Spinal cord (tissue), 10 donors: ENCODE measurements around the gene AATK. TPM values are rescaled to one million over a fixed set of nuclear protein-coding genes. Genes with fewer than 3 reads are reported as not detected.

ENCODE experiments used
- DNase-seq, 6 donors: peaks; one replicate each; pipeline versions ENCODE4 v3.0.0 to v3.0.0-alpha.2; 2013 to 2015; ENCODE audit warnings: low spot score in 6 of 6, low read depth in 4 of 6
- H3K27ac ChIP-seq: one replicate; pipeline ENCODE4 v1.5.1; 2013; ENCODE audit warnings: low read depth, low read length, control low read depth
- H3K27me3 ChIP-seq: one replicate; pipeline ENCODE4 v1.6.1; 2013; ENCODE audit warnings: low read length; ENCODE audit not compliant: control insufficient read depth, insufficient read depth
- H3K36me3 ChIP-seq: one replicate; pipeline ENCODE4 v1.6.1; 2013; ENCODE audit warnings: low read length; ENCODE audit not compliant: control insufficient read depth, insufficient read depth
- H3K4me1 ChIP-seq: one replicate; pipeline ENCODE4 v1.6.1; 2013; ENCODE audit warnings: low read length; ENCODE audit not compliant: control insufficient read depth, insufficient read depth
- H3K4me3 ChIP-seq: one replicate; pipeline ENCODE4 v1.5.1; 2013; ENCODE audit warnings: low read depth, low read length, control low read depth
- H3K9me3 ChIP-seq: one replicate; pipeline ENCODE4 v1.6.1; 2013; ENCODE audit warnings: low read length; ENCODE audit not compliant: control insufficient read depth, insufficient read depth
- WGBS: methylation state at CpG from one replicate; pipeline ENCODE4 v1.1.5; 2013; ENCODE audit warnings: missing lambda C conversion rate; ENCODE audit not compliant: insufficient coverage; 5-methylcytosine and 5-hydroxymethylcytosine counted together
- polyA plus RNA-seq, 2 donors: library from polyadenylated mRNA; unstranded; fragments of 120-200 nt; gene quantifications; one replicate each; pipeline ENCODE4 v1.2.1, GENCODE V29; 2013; ENCODE audit not compliant: insufficient read length in 2 of 2
- total RNA-seq, 2 donors: library from RNA; depleted of rRNA in 1 of 2; stranded (reverse); fragments of 120-200 nt in 1 of 2; fragments of >200 nt in 1 of 2; gene quantifications; one replicate each; pipeline versions ENCODE4 v1.2.3 to v1.2.4, GENCODE V29; 2013 to 2014
- donor health status: healthy.

AATK gene
- total and polyA plus RNA-seq, 4 donors, result 41.9 to 149 (median 111) TPM

- Histone ChIP-seq H3K27ac (no peak overlapping the region), H3K9me3 (no peaks in the 10 kb centered on the region), H3K4me3 (no peak overlapping the region), H3K27me3 (no peaks in the 10 kb centered on the region), H3K4me1 (peaks cover 32% of the 10 kb centered on the region), H3K36me3 (peaks cover 26% of the 10 kb centered on the region)
- 45% methylated on average over 24 of the region's 25 CpGs for WGBS
- DNase-seq, result peak in 2 of 6 donors; percentile 82 to 87
These were observed 23.5 kb downstream of the AATK start for GRCh38 chr17:81142301-81143199.

- Histone ChIP-seq H3K4me1 (peaks cover 42% of the 10 kb centered on the region), H3K27ac (no peak overlapping the region), H3K4me3 (no peak overlapping the region), H3K27me3 (no peaks in the 10 kb centered on the region), H3K9me3 (no peaks in the 10 kb centered on the region), H3K36me3 (peaks cover 35% of the 10 kb centered on the region)
- no peak for DNase-seq
- 94% methylated on average over 34 of the region's 37 CpGs for WGBS
These were observed 25.3 kb downstream of the AATK start for GRCh38 chr17:81140695-81141094.

GRCh38 chr17:81140018-81140417, 26.0 kb downstream of the AATK start:
- WGBS, result 56% methylated on average over 5 of the region's 8 CpGs
- H3K4me3 ChIP-seq, result no peak overlapping the region
- peaks cover 41% of the 10 kb centered on the region for H3K36me3 ChIP-seq
- H3K4me1 ChIP-seq, result peaks cover 49% of the 10 kb centered on the region
- H3K9me3 ChIP-seq, result no peaks in the 10 kb centered on the region
- no peak overlapping the region for H3K27ac ChIP-seq
- no peaks in the 10 kb centered on the region for H3K27me3 ChIP-seq
- DNase-seq, result no peak

- H3K9me3 ChIP-seq, result no peaks in the 10 kb centered on the region
- DNase-seq, result no peak
- no peaks in the 10 kb centered on the region for H3K27me3 ChIP-seq
- peaks cover 46% of the 10 kb centered on the region for H3K36me3 ChIP-seq
- 80% methylated on average over 8 of the region's 8 CpGs for WGBS
- no peak overlapping the region for H3K27ac ChIP-seq
- peaks cover 54% of the 10 kb centered on the region for H3K4me1 ChIP-seq
- no peak overlapping the region for H3K4me3 ChIP-seq
These were observed 26.6 kb downstream of the AATK start for GRCh38 chr17:81139428-81139827.

DNA sequence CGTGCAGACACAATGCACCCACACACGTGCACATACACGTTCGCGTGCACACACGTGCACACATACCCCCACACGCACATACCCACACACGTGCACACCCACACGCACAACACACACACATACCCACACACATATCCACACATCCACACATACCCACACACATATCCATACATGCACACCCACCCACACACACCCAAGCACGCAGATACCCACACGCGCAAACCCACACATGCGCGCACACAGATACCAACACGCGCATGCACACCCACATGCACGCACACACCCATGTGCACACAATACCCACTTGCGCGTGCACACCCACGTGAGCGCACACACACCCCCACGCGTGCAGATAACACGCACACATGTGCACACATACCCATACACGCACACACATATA, 27.5 kb downstream of the AATK start:
- WGBS, result 93% methylated on average over 25 of the region's 25 CpGs
- H3K9me3 ChIP-seq, result no peaks in the 10 kb centered on the region
- no peak overlapping the region for H3K27ac ChIP-seq
- no peaks in the 10 kb centered on the region for H3K27me3 ChIP-seq
- H3K4me1 ChIP-seq, result peaks cover 54% of the 10 kb centered on the region
- DNase-seq, result no peak
- H3K36me3 ChIP-seq, result peaks cover 46% of the 10 kb centered on the region
- no peak overlapping the region for H3K4me3 ChIP-seq

GRCh38 chr17:81138083-81138482, 27.9 kb downstream of the AATK start:
- H3K4me1 ChIP-seq, result peaks cover 55% of the 10 kb centered on the region
- H3K27me3 ChIP-seq, result no peaks in the 10 kb centered on the region
- no peak for DNase-seq
- no peaks in the 10 kb centered on the region for H3K9me3 ChIP-seq
- H3K36me3 ChIP-seq, result peaks cover 46% of the 10 kb centered on the region
- WGBS, result 92% methylated on average over 15 of the region's 15 CpGs
- no peak overlapping the region for H3K27ac ChIP-seq
- no peak overlapping the region for H3K4me3 ChIP-seq

GRCh38 chr17:81137248-81137647, 28.8 kb downstream of the AATK start:
- no peaks in the 10 kb centered on the region for H3K9me3 ChIP-seq
- DNase-seq, result no peak
- H3K27ac ChIP-seq, result no peak overlapping the region
- H3K4me3 ChIP-seq, result no peak overlapping the region
- WGBS, result 89% methylated on average over 12 of the region's 13 CpGs
- peaks cover 50% of the 10 kb centered on the region for H3K4me1 ChIP-seq
- no peaks in the 10 kb centered on the region for H3K27me3 ChIP-seq
- H3K36me3 ChIP-seq, result peaks cover 51% of the 10 kb centered on the region

GRCh38 chr17:81136366-81136765, 29.7 kb downstream of the AATK start:
- Histone ChIP-seq H3K36me3 (peaks cover 57% of the 10 kb centered on the region), H3K4me3 (no peak overlapping the region), H3K27ac (no peak overlapping the region), H3K9me3 (no peaks in the 10 kb centered on the region), H3K4me1 (peaks cover 55% of the 10 kb centered on the region), H3K27me3 (no peaks in the 10 kb centered on the region)
- WGBS, result 74% methylated on average over 8 of the region's 8 CpGs
- DNase-seq, result no peak

DNA sequence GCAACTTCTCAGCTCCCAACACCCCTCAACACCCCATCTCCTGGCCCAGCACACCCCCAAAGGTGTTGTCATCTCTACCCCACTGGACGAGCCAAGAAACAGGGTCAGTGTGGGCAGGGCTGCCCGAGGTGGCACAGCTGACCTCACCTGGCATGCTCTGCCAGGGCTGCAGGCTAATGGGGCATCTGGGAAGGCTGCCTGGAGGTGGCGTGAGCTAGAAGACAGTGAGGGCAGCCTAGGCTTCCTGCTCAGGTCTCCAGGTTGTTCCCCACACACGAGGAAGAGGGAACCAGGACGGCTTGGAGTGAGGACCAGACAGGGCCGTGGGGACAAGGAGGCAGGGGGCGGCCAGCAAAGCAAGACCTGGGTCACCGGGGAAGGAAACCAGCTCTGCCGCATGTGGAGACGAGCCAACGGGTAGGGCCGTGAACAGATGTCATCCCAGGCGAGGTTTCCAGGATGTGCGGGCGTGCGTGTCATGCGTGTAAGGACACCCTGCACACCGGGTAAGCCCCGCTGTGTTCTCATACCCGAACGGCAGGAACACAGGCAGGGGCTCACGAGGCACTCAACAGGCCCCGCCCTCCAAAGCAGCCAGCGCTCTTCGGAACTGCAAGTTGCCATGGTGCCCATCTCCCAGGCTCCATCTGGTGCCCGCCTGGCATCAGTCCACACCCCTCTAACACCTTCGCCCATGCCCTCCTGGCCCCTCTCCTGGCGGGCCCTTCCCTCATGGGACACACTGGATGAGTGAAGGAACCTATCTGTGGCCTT, 30.3 kb downstream of the AATK start:
- Histone ChIP-seq H3K36me3 (peaks cover 63% of the 10 kb centered on the region), H3K9me3 (no peaks in the 10 kb centered on the region), H3K27me3 (no peaks in the 10 kb centered on the region), H3K4me3 (no peak overlapping the region), H3K27ac (no peak overlapping the region), H3K4me1 (peaks cover 62% of the 10 kb centered on the region)
- peak in 2 of 6 donors; percentile 54 to 81 for DNase-seq
- WGBS, result 59% methylated on average over 28 of the region's 28 CpGs
